Heart right ventricle (tissue), 16 donors: Measurements from ENCODE around the gene PLIN3. TPM values are rescaled to one million over a fixed set of nuclear protein-coding genes. Genes with fewer than 3 reads are reported as not detected.
"Not testable (repeated sequence)": the region's sequence is repeated elsewhere in the genome, so short reads cannot be mapped to it uniquely, and the experiment has no call there.

Experiments used
- ATAC-seq, 8 donors: fragments of 200-7000 bp; cut with Tn5 transposase; one replicate each; pipeline ENCODE4 v1.9.1; 2020; ENCODE audit warnings: mild to moderate bottlenecking in 8 of 8, moderate library complexity in 8 of 8, moderate number of reproducible peaks in 1 of 8
- DNase-seq, 2 donors: peaks; one replicate each; pipeline ENCODE4 v3.0.0-alpha.2; 2020
- H3K27ac ChIP-seq, 10 donors: fragments of 200-600 bp; sonication (generic) in 2 of 10; one replicate each; pipeline versions ENCODE4 v1.5.0 to v1.8.0; 2020 to 2022; ENCODE audit warnings: mild to moderate bottlenecking in 3 of 10
- H3K27me3 ChIP-seq, 7 donors: fragments of 200-600 bp; one replicate each; pipeline ENCODE4 v1.8.0; 2021 to 2022; ENCODE audit warnings: mild to moderate bottlenecking in 2 of 7
- H3K36me3 ChIP-seq, 9 donors: fragments of 200-600 bp; sonication (generic) in 1 of 9; one replicate each; pipeline versions ENCODE4 v1.5.0 to v1.8.0; 2020 to 2022; ENCODE audit warnings: mild to moderate bottlenecking in 2 of 9
- H3K4me1 ChIP-seq, 9 donors: fragments of 200-600 bp; sonication (generic) in 1 of 9; one replicate each; pipeline versions ENCODE4 v1.5.0 to v1.8.0; 2020 to 2022; ENCODE audit warnings: mild to moderate bottlenecking in 4 of 9
- H3K4me3 ChIP-seq, 10 donors: fragments of 200-600 bp; sonication (generic) in 2 of 10; one replicate each; pipeline versions ENCODE4 v1.5.0 to v1.8.0; 2020 to 2022; ENCODE audit warnings: mild to moderate bottlenecking in 7 of 10, moderate library complexity in 2 of 10
- H3K9me3 ChIP-seq, 11 donors: fragments of 200-600 bp in 10 of 11; sonication (generic) in 2 of 11; one replicate each; pipeline versions ENCODE4 v1.5.0 to v1.8.0; 2013 to 2022; ENCODE audit warnings: mild to moderate bottlenecking in 2 of 11, control low read depth in 1 of 11, moderate library complexity in 1 of 11
- CTCF ChIP-seq, 9 donors: fragments of 200-600 bp; sonication (generic) in 2 of 9; IDR thresholded peaks; one replicate each; pipeline versions ENCODE4 v1.5.0 to v1.8.0; 2021 to 2022; ENCODE audit warnings: antibody characterized with exemption in 9 of 9, mild to moderate bottlenecking in 5 of 9, moderate library complexity in 1 of 9
- WGBS, 2 donors: extraction: QIAGEN DNeasy Blood & Tissue Kit; methylation state at CpG; one replicate each; pipeline ENCODE4 v1.1.7; 2013; ENCODE audit warnings: inconsistent platforms in 1 of 2; 5-methylcytosine and 5-hydroxymethylcytosine counted together
- intact Hi-C, 10 donors: fragments of 100-400 bp; cut with DNase I; formaldehyde crosslinking; loops; one replicate each; pipeline versions ENCODE4 v1.11.1 to v1.14.2; 2022
- polyA plus RNA-seq, 2 donors: library from polyadenylated mRNA; stranded (reverse); fragments of 200-250 nt; gene quantifications; one replicate each; pipeline ENCODE4 v1.2.3, GENCODE V29; 2013
- total RNA-seq, 10 donors: library from RNA; stranded (reverse); fragmentation: NEBNext Ultra II Directional in 3 of 10; extraction: Animal tissue kit (Norgen Biotek cat#: 25700) in 3 of 10; gene quantifications; one replicate each; pipeline versions ENCODE4 v1.2.1 to v1.2.4, GENCODE V29; 2021 to 2023
- donor health status: Arrhythmogenic right ventricular cardiomyopathy.
- donor health status: ischemic (EF 13 %, LVEDD 7.1; RV severe dilation, severe dysfunction).
- donor health status: healthy with polysubstance abuse.
- donor health status: DM: no; HTN: yes; CAD: no.
- donor health status: DM: no; HTN: no; CAD: no.
- donor health status: ischemic (EF 25% LVEDD 6.9; RV normal size, moderate dysfunction).
- donor health status: ischemic (EF 25% LVEDD 5.7; RV mildly dilated, moderate dysfunction).
- donor health status: healthy.
- donor health status: DM: yes; HTN: yes; CAD: no.
- donor health status: Ischemic cardiomyopathy.
- donor health status: ischemic (EF 35%, LVEDD 5.7; RV mildly dilated, moderate dysfunction).
- donor health status: nonischemic (EF 11% LVEDD 7.7; RV severe dilation, severe dysfunction).
- donor health status: DM: yes; HTN: yes; CAD: no.
- donor health status: PGD.
- donor health status: ischemic (EF 29% LVEDD 5.4; RV normal size, mild dysfunction).
- donor health status: nonischemic (EF 23%, LVEDD 6.1; RV moderate dilation, normal function).

Gene PLIN3
- total and polyA plus RNA-seq, 12 donors = 7.2 to 52.9 (median 26.0) TPM

- TF ChIP-seq CTCF (IDR thresholded peaks at IDR 0.05) = no peak
Measured at GRCh38 chr19:4849019-4849418, 18.4 kb downstream of the PLIN3 start.

GRCh38 chr19:4847190-4847973 is 20.1 kb downstream of the PLIN3 start:
- DNase-seq (no peak), ATAC-seq (no peak)
- Histone ChIP-seq H3K9me3 (no peaks in the 10 kb centered on the region), H3K36me3 (peaks cover 0 to 100% (median 11%) of the 10 kb centered on the region in 9 donors), H3K27ac (no peak overlapping the region), H3K27me3 (no peaks in the 10 kb centered on the region), H3K4me3 (no peak overlapping the region), H3K4me1 (no peaks in the 10 kb centered on the region)
- intact Hi-C loops = no loop called here
- no peak for TF ChIP-seq CTCF (IDR thresholded peaks at IDR 0.05)
- 94 to 97% methylated on average over 23 of the region's 23 CpGs for WGBS, 2 donors

More at GRCh38 chr19:4849019-4849418, 18.4 kb downstream of the PLIN3 start:
- WGBS, 2 donors = 96% methylated on average over 7 of the region's 7 CpGs
- Histone ChIP-seq H3K36me3 (peaks cover 0 to 100% (median 11%) of the 10 kb centered on the region in 9 donors), H3K9me3 (no peaks in the 10 kb centered on the region), H3K27me3 (no peaks in the 10 kb centered on the region), H3K4me1 (no peaks in the 10 kb centered on the region), H3K4me3 (no peak overlapping the region), H3K27ac (no peak overlapping the region)
- intact Hi-C loops = no loop called here
- no peak for ATAC-seq
- DNase-seq = no peak

GRCh38 chr19:4845975-4846374 is 21.5 kb downstream of the PLIN3 start:
- H3K27me3 ChIP-seq, H3K9me3 ChIP-seq, H3K27ac ChIP-seq, DNase-seq, ATAC-seq, intact Hi-C loops, H3K4me3 ChIP-seq, H3K4me1 ChIP-seq: not testable (repeated sequence)
- H3K36me3 ChIP-seq = peaks cover 0 to 98% (median 11%) of the 10 kb centered on the region in 9 donors
- WGBS, 2 donors = 70 to 74% methylated on average over 6 to 9 of the region's 9 CpGs

- Histone ChIP-seq H3K4me1 (peaks cover 0 to 9% (median 0%) of the 10 kb centered on the region in 9 donors), H3K27me3 (no peaks in the 10 kb centered on the region), H3K9me3 (no peaks in the 10 kb centered on the region), H3K27ac (peak overlapping the region in 3 of 10 donors; percentile 14 to 40 (median 31)), H3K36me3 (peaks cover 0 to 96% (median 11%) of the 10 kb centered on the region in 9 donors), H3K4me3 (no peak overlapping the region)
- DNase-seq (peak; percentile 39 to 49), ATAC-seq (peak in 7 of 8 donors; percentile 52 to 75 (median 67))
- TF ChIP-seq CTCF (IDR thresholded peaks at IDR 0.05) = no peak
- 76 to 79% methylated on average over 10 of the region's 10 CpGs for WGBS, 2 donors
- intact Hi-C loops = no loop called here
Measured at GRCh38 chr19:4844348-4845179, 22.9 kb downstream of the PLIN3 start.
